Measurements from ENCODE around the gene RFX4. TPM values are rescaled to one million over a fixed set of nuclear protein-coding genes. Genes with fewer than 3 reads are reported as not detected.

RFX4 gene
- total RNA-seq, 1 experiment from 2014 or later = not detected

DNA sequence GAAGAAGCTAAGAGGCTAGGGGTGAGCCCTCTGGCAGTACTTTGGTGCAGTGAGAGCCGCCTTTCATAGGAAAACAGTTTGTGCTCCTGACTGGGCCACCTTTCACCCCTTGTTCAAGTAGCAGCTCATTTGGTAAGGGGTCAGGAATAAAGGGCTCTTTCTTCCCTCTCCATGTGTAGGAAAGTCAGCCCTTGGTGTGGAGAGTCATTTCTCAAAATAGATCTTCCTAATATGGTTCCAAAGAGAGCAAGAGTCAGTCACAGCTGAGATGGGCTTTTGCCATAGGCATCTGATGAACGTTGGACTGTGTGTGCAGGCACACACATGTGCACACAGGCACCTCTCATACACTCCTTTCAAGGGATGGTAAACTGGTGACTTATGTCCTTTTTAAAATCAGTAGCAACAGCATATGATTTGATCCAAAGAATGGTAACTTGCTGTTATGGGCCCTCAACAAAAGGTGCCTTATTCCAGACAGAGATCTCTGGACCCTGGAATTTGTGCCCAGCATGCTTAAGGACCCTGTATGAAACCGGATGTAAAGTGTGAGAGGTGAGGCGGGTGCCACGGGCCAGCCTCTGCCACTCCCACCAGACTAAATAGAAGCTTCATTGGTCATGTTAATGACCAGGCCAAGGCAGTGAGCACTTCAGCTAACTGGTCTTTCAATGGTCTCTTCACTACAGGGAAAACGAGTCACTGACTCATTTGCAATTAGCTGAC, 175.0 kb downstream of the RFX4 start:
- Histone ChIP-seq H4K20me1 (ENCODE audit: insufficient read depth) (no peaks in the 10 kb centered on the region), H3K9ac (ENCODE audit: low read length) (no peak overlapping the region), H3K4me3 (replicated peaks in 1 of 2; ENCODE audit: low read depth in 1 of 2, low read length in 2 of 2) (no peak overlapping the region), H3K4me2 (ENCODE audit: low read length) (no peak overlapping the region), H3K9me3 (ENCODE audit: control insufficient read depth in 1 of 2, insufficient read depth in 1 of 2, low read depth in 1 of 2, low read length in 2 of 2) (no peaks in the 10 kb centered on the region), H3K4me1 (ENCODE audit: control insufficient read depth in 1 of 2, insufficient read depth in 2 of 2, low read length in 2 of 2) (no peaks in the 10 kb centered on the region), H3K36me3 (ENCODE audit: control insufficient read depth in 1 of 2, insufficient read depth in 2 of 2, low read length in 2 of 2) (no peaks in the 10 kb centered on the region), H3K27ac (ENCODE audit: low read depth, low read length) (no peak overlapping the region), H3K9me2 (ENCODE audit: insufficient read depth) (no peaks in the 10 kb centered on the region), H3K79me2 (ENCODE audit: insufficient read depth, low read length) (no peaks in the 10 kb centered on the region), H3K27me3 (ENCODE audit: insufficient read depth, low read length) (no peaks in the 10 kb centered on the region), H2AFZ (ENCODE audit: low read depth, low read length, poor library complexity, severe bottlenecking) (no peak overlapping the region)
- TF ChIP-seq, protein P1, sequence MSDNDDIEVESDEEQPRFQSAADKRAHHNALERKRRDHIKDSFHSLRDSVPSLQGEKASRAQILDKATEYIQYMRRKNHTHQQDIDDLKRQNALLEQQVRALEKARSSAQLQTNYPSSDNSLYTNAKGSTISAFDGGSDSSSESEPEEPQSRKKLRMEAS (IDR thresholded peaks at IDR 0.05) = no peak
- TF ChIP-seq EZH2 (IDR thresholded peaks at IDR 0.05) (no peak), EZH2phosphoT487 (IDR thresholded peaks at IDR 0.05; ENCODE audit: borderline replicate concordance) (no peak), ELF1 (IDR thresholded peaks at IDR 0.05; ENCODE audit: borderline replicate concordance, low read depth) (no peak), JUND (IDR thresholded peaks at IDR 0.05) (no peak), RAD21 (IDR thresholded peaks at IDR 0.05; ENCODE audit: low read depth) (no peak), ZNF274 (IDR thresholded peaks at IDR 0.05; ENCODE audit: low read depth, low read length) (no peak), POLR2A (IDR thresholded peaks at IDR 0.05; ENCODE audit: borderline replicate concordance, extremely low read depth, insufficient read depth, insufficient read length) (no peak), SRF (IDR thresholded peaks at IDR 0.05; ENCODE audit: low read depth) (no peak)
- TF ChIP-seq, protein P2, sequence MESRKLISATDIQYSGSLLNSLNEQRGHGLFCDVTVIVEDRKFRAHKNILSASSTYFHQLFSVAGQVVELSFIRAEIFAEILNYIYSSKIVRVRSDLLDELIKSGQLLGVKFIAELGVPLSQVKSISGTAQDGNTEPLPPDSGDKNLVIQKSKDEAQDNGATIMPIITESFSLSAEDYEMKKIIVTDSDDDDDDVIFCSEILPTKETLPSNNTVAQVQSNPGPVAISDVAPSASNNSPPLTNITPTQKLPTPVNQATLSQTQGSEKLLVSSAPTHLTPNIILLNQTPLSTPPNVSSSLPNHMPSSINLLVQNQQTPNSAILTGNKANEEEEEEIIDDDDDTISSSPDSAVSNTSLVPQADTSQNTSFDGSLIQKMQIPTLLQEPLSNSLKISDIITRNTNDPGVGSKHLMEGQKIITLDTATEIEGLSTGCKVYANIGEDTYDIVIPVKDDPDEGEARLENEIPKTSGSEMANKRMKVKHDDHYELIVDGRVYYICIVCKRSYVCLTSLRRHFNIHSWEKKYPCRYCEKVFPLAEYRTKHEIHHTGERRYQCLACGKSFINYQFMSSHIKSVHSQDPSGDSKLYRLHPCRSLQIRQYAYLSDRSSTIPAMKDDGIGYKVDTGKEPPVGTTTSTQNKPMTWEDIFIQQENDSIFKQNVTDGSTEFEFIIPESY (IDR thresholded peaks at IDR 0.05; ENCODE audit: extremely low read depth, insufficient replicate concordance, low read length) = no peak
- POLR2A ChIA-PET = no interaction called here
- DNase-seq (ENCODE audit: low read depth, low spot score) = no peak
- CTCF ChIA-PET = no interaction called here
- RAD21 ChIA-PET (ENCODE audit: low non-redundant PET in 1 of 2, low total read pairs in 2 of 2, uncharacterized antibody in 2 of 2, unreplicated experiment in 2 of 2) = no interaction called here
- no peak for ATAC-seq
- no TSS peak for BruUV-seq (replicated peaks)
- intact Hi-C loops (cut with micrococcal nuclease) = no loop called here

All from HCT116 (cell line).